T-helper 17 cell (primary cell): ENCODE measurements around the gene SBF2. TPM values are rescaled to one million over a fixed set of nuclear protein-coding genes. Genes with fewer than 3 reads are reported as not detected.
"Not testable (repeated sequence)": the region's sequence is repeated elsewhere in the genome, so short reads cannot be mapped to it uniquely, and the experiment has no call there.

Experiments
- ATAC-seq: fragments of 150-1000 bp; cut with Tn5 transposase; 2 replicates; pipeline ENCODE4 v1.10.0; 2021; ENCODE audit warnings: mild to moderate bottlenecking, moderate library complexity
- DNase-seq, 3 donors: peaks; one replicate each; pipeline versions ENCODE4 v3.0.0 to v3.0.0-alpha.2; 2020 to 2021
- H3K9me3 ChIP-seq: one replicate; pipeline ENCODE4 v1.7.0; 2013; ENCODE audit warnings: low read length, mild to moderate bottlenecking; ENCODE audit not compliant: control insufficient read depth, poor library complexity, severe bottlenecking
- H3K27ac Mint-ChIP-seq: one replicate; pipeline ENCODE4 v1.8.0; 2022; ENCODE audit warnings: mild to moderate bottlenecking, moderate library complexity, mixed read lengths
- H3K27me3 Mint-ChIP-seq: one replicate; pipeline ENCODE4 v1.8.0; 2022; ENCODE audit warnings: mixed read lengths
- H3K36me3 Mint-ChIP-seq: one replicate; pipeline ENCODE4 v1.8.0; 2022; ENCODE audit warnings: low read depth, mixed read lengths
- H3K4me1 Mint-ChIP-seq: one replicate; pipeline ENCODE4 v1.8.0; 2022; ENCODE audit warnings: mild to moderate bottlenecking, mixed read lengths
- H3K4me3 Mint-ChIP-seq: one replicate; pipeline ENCODE4 v1.8.0; 2022; ENCODE audit warnings: mild to moderate bottlenecking, moderate library complexity, mixed read lengths
- total RNA-seq, 4 donors: library from RNA in 2 of 4; stranded (reverse) in 2 of 4; gene quantifications; one replicate each; pipeline ENCODE4 v1.2.3 and lab custom pipeline; 2022 to 2026

Gene SBF2
- total RNA-seq, 2 donors from 2014 or later: 15.5 to 23.1 TPM

DNA sequence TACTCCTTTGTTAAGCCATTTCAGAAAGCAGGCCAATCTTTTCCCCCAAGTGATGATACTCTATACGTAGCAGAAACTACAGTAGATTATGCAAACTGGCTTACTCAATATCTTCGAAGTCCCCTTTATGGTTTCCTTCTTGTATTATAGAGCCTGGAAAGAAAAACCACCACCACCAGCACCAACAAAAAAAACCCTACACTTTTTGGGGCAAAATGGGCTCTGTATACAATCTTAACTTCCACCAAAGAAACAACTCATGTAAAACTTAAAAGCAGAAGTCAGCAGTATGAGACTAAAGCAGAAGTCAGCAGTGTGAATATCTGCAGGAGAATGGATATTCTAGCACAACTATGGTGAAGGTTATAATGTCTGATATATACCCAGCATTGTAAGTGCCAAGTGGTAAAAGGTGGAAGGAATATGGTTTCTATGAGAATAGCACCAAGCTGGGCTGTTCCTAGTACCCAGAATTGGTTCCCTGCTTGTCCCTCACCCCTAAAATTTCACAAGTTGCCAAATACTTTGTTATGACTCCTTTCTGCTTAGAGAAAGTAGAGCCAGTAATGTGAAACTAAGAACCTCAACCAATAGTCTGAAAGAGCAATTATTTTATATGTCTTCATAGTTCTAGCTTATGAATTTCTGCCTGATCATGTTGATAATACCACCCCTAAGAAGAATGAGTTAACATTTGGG lies 252.1 kb downstream of the SBF2 start:
- no peaks in the 10 kb centered on the region for H3K9me3 ChIP-seq
- no peak overlapping the region for H3K4me3 Mint-ChIP-seq
- no peak for ATAC-seq
- H3K36me3 Mint-ChIP-seq: peaks cover 9% of the 10 kb centered on the region
- no peaks in the 10 kb centered on the region for H3K4me1 Mint-ChIP-seq
- H3K27ac Mint-ChIP-seq: no peak overlapping the region
- no peaks in the 10 kb centered on the region for H3K27me3 Mint-ChIP-seq
- DNase-seq: no peak

DNA sequence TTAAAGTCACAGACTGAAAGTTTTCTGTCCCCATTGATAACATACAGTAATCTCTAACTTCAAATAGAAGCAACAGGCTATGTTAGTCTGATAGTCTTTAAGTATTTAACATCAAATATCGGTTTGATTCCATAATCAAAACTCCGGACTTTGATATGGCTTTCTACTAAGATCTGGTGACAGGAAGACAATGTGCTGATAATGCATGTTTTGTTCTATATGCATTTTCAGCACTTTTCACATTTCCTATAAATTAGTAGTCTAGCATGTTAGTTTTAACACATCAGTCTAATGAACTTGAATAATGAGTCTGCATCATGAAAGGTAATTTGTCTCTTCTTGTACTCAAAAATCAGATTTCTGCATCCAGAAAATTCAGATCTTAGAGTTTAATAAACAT lies 252.7 kb downstream of the SBF2 start:
- Mint-ChIP-seq H3K4me1 (no peaks in the 10 kb centered on the region), H3K36me3 (peaks cover 9% of the 10 kb centered on the region), H3K27me3 (no peaks in the 10 kb centered on the region), H3K27ac (no peak overlapping the region), H3K4me3 (no peak overlapping the region)
- DNase-seq: no peak
- no peak for ATAC-seq
- H3K9me3 ChIP-seq: no peaks in the 10 kb centered on the region

DNA sequence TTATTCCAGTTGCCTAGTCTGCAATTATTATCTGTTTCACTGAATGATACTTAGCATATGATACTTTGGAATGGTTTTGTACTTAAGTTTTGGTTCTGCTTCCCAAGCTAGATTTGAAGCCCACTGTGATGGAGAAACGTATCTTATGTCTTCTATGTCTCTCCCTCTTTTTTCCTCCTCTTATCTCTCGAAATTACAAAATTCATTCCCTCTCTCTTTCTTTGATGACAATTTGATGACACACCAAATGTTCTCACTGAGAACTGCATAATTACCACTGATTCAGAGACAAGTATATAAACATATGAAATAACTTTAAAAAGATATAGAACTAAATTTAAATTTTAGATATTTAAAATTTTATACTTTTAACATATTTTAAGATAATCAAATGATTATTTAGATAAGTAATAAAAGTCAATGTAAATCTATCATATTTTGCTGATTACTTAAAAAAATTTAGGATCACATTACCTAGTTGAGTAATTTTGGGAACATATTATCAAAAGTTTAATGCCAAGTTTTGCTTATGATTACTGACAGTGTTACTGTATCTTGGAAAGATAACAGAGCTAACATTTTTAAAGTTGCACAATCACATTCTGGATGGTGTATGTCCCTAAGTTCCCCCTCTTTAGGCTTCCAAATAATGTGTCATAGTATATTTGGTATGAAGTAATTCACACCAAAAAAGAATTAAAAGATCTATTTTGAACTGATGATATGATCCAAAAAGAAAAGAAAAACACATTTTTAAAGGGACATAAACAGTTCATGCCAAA lies 255.3 kb downstream of the SBF2 start:
- no peak overlapping the region for H3K4me3 Mint-ChIP-seq
- H3K36me3 Mint-ChIP-seq: peaks cover 9% of the 10 kb centered on the region
- no peaks in the 10 kb centered on the region for H3K9me3 ChIP-seq
- DNase-seq: no peak
- no peak for ATAC-seq
- H3K4me1 Mint-ChIP-seq: no peaks in the 10 kb centered on the region
- H3K27me3 Mint-ChIP-seq: no peaks in the 10 kb centered on the region
- no peak overlapping the region for H3K27ac Mint-ChIP-seq

DNA sequence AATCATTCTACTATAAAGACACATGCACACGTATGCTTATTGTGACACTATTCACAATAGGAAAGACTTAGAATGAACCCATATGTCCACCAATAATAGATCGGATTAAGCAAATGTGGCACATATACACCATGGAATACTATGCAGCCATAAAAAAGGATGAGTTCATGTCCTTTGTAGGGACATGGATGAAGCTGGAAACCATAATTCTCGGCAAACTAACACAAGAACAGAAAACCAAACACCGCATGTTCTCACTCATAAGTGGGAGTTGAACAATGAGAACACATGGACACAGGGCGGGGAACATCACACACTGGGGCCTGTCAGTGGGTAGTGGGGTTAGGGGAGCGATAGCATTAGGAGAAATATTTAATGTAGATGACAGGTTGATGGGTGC lies 258.1 kb downstream of the SBF2 start:
- not testable (repeated sequence) for H3K4me3 Mint-ChIP-seq, ATAC-seq, H3K27ac Mint-ChIP-seq, H3K27me3 Mint-ChIP-seq, H3K9me3 ChIP-seq, H3K36me3 Mint-ChIP-seq, DNase-seq, H3K4me1 Mint-ChIP-seq

DNA sequence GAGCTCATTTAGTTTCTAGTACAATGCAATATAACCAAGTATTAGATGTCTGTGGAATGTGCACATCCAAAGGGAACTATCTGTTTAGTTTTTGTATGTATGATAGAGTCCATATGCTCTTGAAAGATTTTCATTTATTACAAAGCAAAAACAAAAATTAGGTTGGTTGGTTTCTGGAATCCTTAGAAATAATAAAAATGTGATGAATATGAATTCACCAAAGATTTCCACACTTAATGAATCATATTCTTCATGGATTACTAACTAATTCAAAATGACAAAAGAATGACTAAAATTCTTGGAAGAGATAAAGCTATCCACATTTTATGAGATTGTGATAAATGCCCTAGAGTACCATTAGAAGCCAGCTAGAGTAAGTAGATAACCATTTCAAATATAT lies 261.1 kb downstream of the SBF2 start:
- H3K9me3 ChIP-seq: no peaks in the 10 kb centered on the region
- no peak for DNase-seq
- Mint-ChIP-seq H3K27ac (no peak overlapping the region), H3K4me3 (no peak overlapping the region), H3K4me1 (peaks cover 4% of the 10 kb centered on the region), H3K36me3 (peaks cover 8% of the 10 kb centered on the region), H3K27me3 (no peaks in the 10 kb centered on the region)
- no peak for ATAC-seq

DNA sequence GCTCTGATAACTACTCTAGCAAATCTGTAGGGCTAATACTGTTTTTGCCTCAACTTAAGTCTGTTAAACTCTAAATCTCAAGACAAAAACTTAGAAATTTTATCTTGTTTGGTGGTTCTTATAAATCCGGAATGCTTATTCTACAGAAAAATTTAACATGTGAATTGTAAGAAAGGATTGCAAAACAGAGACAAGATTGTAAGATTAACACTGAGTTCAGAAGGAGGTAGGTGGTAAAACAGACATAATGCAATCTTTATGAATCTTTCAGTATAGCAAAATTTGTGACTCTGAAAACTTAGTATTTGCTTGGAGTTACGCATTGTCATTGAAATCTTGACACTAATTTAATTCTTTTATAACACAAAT lies 263.9 kb downstream of the SBF2 start:
- no peak overlapping the region for H3K4me3 Mint-ChIP-seq
- H3K9me3 ChIP-seq: no peaks in the 10 kb centered on the region
- DNase-seq (no peak), ATAC-seq (no peak)
- H3K4me1 Mint-ChIP-seq: peaks cover 4% of the 10 kb centered on the region
- no peaks in the 10 kb centered on the region for H3K27me3 Mint-ChIP-seq
- H3K27ac Mint-ChIP-seq: no peak overlapping the region
- H3K36me3 Mint-ChIP-seq: peaks cover 11% of the 10 kb centered on the region

DNA sequence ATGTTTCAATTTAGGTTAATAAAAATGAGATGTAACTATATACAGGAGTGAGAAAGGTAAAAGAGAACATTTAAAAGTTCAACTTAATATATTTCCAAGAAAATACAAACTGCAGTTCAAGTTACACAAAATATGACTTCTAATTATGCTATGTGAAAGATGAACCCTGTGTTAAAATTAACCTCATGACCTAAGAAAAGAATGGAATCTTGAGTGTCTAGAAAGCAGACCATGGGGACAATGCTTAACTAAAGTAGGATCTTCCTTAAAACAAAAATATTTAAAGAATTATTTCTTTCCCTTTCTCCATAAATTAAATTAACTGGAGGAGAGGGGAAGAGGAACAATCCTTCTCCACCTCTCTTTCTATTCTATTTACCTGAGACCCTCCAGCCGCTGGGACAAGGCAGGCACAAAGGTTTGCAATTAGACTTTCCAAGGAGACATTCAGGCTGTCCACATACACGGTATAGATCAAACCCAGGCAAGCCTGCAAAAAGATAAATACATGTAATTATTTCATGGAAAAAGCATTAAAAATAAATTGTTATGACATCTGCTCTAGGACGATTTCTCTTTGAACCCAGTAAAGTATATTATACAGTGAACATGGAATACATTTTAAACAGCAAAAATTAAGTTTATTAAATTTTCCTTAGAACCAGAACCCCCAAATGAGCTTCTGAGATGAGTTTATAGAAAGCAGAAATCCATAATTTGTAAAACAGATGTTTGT lies 264.5 kb downstream of the SBF2 start:
- ATAC-seq (no peak), DNase-seq (no peak)
- Mint-ChIP-seq H3K36me3 (peaks cover 11% of the 10 kb centered on the region), H3K27ac (no peak overlapping the region), H3K4me1 (peaks cover 4% of the 10 kb centered on the region), H3K4me3 (no peak overlapping the region), H3K27me3 (no peaks in the 10 kb centered on the region)
- no peaks in the 10 kb centered on the region for H3K9me3 ChIP-seq

DNA sequence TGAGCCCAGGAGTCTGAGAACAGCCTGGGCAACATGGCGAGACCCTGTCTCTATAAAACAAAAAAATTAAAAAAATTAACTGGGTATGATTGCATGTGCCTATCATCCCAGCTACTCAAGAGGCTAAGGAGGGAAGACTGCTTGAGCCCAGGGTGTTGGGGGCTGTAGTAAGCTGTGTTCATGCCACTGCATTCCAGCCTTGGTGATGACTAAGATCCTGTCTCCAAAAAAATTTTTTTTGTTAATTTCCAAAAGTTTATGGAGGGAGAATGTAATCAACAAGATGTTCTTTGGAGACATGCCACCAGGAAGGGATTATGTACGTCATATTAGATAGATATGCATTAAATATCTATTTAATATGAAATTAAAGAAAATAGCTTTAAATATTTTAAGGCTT lies 267.5 kb downstream of the SBF2 start:
- Mint-ChIP-seq H3K36me3 (peaks cover 9% of the 10 kb centered on the region), H3K4me1 (peaks cover 2% of the 10 kb centered on the region), H3K4me3 (no peak overlapping the region), H3K27me3 (no peaks in the 10 kb centered on the region), H3K27ac (no peak overlapping the region)
- ATAC-seq (no peak), DNase-seq (no peak)
- no peaks in the 10 kb centered on the region for H3K9me3 ChIP-seq

DNA sequence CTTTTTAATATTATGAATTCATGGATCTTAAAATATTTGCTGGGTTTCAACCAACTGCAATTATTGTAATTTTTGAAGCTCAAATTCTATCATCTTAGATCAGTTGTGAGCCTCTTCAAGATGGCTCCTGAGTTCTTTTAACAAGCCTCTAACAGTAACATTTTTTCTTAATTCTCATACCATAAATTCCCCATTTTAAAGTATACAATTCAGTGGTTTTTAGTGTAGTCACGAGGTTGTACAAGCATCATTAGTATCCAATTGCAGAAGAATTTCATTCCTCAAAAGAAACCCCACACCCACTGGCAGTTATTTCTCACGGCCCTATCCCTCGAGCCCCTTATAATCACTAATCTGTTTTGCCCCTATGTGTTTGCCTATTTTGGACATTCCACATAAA lies 270.8 kb downstream of the SBF2 start:
- ATAC-seq (no peak), DNase-seq (no peak)
- H3K9me3 ChIP-seq: peaks cover 3% of the 10 kb centered on the region
- no peak overlapping the region for H3K4me3 Mint-ChIP-seq
- H3K27ac Mint-ChIP-seq: no peak overlapping the region
- H3K27me3 Mint-ChIP-seq: no peaks in the 10 kb centered on the region
- peaks cover 3% of the 10 kb centered on the region for H3K4me1 Mint-ChIP-seq
- H3K36me3 Mint-ChIP-seq: peaks cover 5% of the 10 kb centered on the region

DNA sequence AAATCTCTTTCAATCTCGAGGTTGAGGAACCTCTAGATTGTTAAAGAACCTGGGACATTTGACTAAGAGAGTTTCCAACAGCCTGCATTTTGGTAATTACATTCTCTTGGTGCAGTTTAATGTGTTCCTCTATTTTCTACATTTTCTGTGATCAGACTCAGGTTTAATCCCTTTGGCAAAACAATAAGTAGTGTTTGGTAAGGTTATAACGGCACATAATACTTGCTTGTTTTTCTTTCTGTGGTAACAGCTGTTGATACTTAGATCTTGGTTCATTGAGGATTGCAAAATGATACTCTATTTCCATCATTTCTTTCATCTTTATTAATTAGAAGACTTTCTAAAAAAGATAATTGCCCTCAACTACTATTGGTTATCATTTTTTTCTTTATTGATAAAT lies 271.3 kb downstream of the SBF2 start:
- H3K4me3 Mint-ChIP-seq: no peak overlapping the region
- H3K27me3 Mint-ChIP-seq: no peaks in the 10 kb centered on the region
- DNase-seq: no peak
- H3K9me3 ChIP-seq: peaks cover 3% of the 10 kb centered on the region
- H3K27ac Mint-ChIP-seq: no peak overlapping the region
- ATAC-seq: no peak
- H3K36me3 Mint-ChIP-seq: peaks cover 5% of the 10 kb centered on the region
- H3K4me1 Mint-ChIP-seq: peaks cover 3% of the 10 kb centered on the region

DNA sequence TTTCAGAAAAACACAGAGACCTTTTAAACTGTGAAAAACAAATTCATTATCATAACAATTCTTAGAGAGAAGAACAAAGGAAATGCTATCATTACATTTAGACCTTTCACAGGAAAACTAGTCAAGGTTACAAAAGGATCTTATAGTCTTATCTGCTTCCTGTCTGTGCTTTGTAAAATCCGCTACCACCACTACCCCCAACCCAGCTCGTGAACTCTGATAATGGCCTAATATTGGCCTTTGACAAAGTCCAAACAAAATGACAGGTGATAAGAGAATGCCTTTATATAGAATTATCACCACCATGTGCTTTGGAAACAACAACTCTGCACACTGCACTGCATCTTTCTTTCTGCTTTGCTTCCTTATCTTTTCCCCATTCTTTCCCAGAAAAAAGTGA lies 272.5 kb downstream of the SBF2 start:
- DNase-seq (no peak), ATAC-seq (no peak)
- peaks cover 3% of the 10 kb centered on the region for H3K4me1 Mint-ChIP-seq
- peaks cover 3% of the 10 kb centered on the region for H3K9me3 ChIP-seq
- no peak overlapping the region for H3K27ac Mint-ChIP-seq
- H3K36me3 Mint-ChIP-seq: peaks cover 2% of the 10 kb centered on the region
- no peak overlapping the region for H3K4me3 Mint-ChIP-seq
- no peaks in the 10 kb centered on the region for H3K27me3 Mint-ChIP-seq

DNA sequence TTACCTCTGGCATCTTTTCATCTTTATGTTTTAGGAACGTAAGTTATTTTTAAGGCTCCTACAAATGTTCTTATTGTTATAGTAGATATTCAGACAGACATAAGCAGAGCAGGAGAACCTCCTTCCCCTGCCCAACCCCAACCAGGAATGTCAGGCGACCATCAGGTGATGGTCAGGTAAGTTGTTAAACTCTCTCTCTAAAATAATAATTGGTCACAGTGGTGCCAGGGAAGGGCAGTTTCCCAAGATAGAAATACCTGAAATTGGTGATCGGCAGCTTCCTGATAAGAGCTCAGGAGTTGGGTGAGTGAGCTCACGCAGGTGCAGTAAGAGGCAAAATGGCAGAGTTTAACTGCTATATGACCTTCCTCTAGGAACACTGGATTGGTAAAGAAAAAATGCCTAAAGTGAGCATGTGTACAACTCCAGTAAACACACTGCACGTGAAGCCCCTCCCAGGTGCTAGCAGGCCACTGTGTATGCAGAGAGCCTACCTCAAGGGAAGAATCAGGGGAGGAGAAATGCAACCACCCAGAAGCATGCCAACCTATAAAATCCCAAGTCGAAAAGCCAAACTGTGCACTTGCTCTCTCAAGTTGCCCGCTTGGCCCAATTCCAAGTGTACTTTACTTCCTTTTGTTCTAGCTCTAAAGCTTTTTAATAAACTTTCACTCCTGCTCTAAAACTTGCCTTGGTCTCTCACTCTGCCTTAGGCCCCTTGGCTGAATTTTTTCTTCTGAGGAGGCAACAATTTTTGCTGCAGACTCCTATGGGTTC lies 273.9 kb downstream of the SBF2 start:
- Mint-ChIP-seq H3K27ac (no peak overlapping the region), H3K36me3 (peaks cover 3% of the 10 kb centered on the region), H3K4me1 (peaks cover 3% of the 10 kb centered on the region), H3K4me3 (no peak overlapping the region), H3K27me3 (no peaks in the 10 kb centered on the region)
- DNase-seq (no peak), ATAC-seq (no peak)
- H3K9me3 ChIP-seq: peaks cover 3% of the 10 kb centered on the region

DNA sequence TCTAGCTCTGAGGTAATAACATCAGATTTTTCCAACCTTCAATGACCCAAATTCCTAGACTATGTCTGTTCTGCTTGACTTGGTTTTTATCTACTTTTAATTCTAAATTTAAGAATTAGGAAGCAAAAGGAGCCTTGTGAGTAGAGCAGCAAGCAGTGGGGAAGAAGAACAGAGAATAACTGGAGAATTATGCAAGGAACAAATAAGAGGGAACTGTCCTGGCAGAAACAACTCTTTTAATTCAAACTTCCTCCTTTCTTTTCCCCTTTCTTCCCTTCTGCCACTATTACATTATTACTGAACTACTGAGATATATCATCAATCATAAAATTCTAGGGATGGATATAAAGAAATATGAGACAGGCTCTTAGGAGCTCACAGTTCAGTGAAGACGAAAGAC lies 276.1 kb downstream of the SBF2 start:
- peaks cover 2% of the 10 kb centered on the region for H3K36me3 Mint-ChIP-seq
- peaks cover 3% of the 10 kb centered on the region for H3K4me1 Mint-ChIP-seq

More for the DNA sequence above, 276.1 kb downstream of the SBF2 start:
- ATAC-seq (no peak), DNase-seq (no peak)
- H3K9me3 ChIP-seq: peaks cover 3% of the 10 kb centered on the region
- Mint-ChIP-seq H3K27me3 (no peaks in the 10 kb centered on the region), H3K4me3 (no peak overlapping the region), H3K27ac (no peak overlapping the region)
